LNCAP (cell line): ENCODE results near the gene DUT.

Source experiments
- TF ChIP-seq, protein P1 (sequence below): fragments of 450-650 bp; IDR thresholded peaks from 2 replicates; pipeline ENCODE4 v1.5.1; 2017; ENCODE audit warnings: mild to moderate bottlenecking

DUT gene

DNA sequence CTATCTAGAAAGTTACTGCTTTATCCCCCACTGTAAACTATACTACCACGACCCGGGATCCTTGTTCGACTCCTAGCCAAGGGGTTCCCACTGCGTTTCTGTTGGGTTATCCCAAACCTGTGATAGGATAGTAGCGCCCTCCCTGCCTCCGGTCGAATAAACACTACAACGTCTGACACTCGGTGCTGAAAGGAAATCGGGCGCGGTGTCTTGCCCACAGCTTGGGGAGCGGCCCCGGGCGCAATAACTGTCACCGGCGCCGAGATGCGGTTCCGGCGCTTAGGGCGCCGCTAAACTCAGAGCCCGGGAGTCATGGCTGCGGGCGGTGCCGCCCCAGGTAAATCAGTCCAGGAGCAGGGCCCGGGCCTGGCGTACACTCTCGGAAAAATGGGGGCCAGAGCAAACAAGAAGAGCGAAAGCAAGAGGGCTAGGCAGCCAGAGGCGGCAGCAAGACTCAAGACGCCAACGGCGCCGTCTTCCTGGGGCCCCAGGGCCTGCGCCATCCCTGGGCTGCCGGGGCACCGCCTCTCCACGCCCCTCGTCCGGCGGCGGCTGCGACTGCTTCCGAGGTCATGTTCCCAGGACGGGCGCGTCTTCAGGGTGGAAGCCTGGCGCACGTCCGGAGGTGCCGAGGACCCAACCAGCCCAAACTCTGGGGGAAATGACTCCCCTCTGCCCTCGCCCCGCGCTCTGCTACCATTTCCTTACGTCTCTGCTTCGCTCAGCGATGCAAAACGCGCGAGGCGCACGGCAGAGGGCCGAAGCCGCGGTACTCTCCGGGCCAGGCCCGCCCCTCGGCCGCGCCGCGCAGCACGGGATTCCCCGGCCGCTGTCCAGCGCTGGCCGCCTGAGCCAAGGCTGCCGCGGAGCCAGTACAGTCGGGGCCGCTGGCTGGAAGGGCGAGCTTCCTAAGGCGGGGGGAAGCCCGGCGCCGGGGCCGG is at the start of gene DUT:
DUT (plus strand) TSS at position 575 of the 941 bp plus-strand sequence; CDS start at position 662, 87 bp downstream.
- TF ChIP-seq, protein P1, sequence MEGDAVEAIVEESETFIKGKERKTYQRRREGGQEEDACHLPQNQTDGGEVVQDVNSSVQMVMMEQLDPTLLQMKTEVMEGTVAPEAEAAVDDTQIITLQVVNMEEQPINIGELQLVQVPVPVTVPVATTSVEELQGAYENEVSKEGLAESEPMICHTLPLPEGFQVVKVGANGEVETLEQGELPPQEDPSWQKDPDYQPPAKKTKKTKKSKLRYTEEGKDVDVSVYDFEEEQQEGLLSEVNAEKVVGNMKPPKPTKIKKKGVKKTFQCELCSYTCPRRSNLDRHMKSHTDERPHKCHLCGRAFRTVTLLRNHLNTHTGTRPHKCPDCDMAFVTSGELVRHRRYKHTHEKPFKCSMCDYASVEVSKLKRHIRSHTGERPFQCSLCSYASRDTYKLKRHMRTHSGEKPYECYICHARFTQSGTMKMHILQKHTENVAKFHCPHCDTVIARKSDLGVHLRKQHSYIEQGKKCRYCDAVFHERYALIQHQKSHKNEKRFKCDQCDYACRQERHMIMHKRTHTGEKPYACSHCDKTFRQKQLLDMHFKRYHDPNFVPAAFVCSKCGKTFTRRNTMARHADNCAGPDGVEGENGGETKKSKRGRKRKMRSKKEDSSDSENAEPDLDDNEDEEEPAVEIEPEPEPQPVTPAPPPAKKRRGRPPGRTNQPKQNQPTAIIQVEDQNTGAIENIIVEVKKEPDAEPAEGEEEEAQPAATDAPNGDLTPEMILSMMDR: no peak; the same call in 1 of the 2 replicates

DNA sequence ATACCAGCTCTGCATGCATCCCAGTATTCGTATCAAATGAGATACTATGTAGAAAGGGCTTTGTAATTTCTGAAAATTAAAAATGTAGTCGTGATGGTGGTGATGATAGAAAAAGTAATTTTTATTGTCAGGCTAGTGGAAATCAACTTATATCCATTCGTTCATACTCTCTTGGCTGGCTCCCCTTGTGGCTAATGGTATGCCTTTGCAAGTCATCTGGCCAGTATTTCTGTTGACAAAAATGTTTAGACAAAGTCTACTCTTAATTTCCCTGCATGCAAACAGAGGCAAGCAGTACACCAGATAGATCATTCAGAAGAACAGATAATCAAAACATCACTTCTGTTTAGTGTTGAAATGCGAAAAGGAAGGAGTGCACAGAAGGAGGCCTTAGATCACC is 49.6 kb upstream of the DUT start:
- TF ChIP-seq, protein P1: no peak

DNA sequence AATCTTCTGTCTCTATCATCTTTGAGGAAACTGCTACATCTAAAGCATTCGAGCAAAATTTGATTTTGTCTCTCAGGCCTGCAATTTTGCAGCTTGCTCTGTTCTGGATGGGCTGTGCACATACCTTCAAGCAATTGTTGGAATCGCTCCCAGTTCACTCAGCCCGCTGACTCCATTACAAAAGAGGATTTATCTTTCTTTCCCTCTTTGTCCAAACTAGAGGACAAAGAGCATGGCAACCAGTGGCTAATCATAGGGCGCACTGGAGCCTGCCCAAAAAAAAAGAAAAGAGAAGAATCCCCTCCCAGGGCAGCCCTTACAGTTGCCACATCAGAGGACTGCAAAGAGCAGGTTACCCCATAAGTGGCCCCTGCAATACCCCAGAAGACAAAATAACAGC is 49.0 kb upstream of the DUT start:
- TF ChIP-seq, protein P1: no peak

DNA sequence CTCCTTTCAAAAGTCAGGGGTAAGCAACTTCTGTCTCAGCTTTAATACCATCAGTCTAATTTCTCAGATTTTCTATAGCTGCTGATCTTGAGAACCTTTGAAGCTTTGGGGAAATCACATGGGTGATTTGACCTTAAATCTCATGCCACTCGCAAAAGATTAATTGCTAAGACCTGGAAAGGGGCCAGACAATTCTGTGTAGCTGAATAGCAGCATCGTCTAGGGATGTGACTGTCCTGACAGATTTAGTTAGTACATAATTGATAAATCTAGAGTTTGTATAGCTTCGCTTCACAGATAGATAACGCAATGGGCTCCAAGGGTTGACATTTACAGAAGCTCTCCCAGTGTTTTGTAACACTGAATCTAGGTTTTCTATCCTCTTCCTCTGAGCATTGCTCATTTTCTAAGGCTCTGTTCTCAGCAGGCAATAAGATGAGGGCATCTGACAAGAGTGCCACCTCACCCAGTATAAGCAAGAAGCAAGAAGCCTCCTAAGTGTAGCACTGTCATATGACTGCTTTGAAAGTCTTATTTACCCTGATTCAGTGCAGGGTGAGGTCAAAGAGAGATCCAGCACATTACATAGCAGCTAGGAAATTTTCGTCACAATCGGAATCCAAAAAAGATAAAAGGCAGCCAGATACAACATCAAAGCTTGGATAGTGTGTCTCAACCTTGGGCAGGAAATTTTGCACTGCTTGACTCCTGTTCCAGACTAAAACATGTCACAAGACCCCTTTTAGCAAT is 47.7 kb upstream of the DUT start:
- TF ChIP-seq, protein P1: no peak

DNA sequence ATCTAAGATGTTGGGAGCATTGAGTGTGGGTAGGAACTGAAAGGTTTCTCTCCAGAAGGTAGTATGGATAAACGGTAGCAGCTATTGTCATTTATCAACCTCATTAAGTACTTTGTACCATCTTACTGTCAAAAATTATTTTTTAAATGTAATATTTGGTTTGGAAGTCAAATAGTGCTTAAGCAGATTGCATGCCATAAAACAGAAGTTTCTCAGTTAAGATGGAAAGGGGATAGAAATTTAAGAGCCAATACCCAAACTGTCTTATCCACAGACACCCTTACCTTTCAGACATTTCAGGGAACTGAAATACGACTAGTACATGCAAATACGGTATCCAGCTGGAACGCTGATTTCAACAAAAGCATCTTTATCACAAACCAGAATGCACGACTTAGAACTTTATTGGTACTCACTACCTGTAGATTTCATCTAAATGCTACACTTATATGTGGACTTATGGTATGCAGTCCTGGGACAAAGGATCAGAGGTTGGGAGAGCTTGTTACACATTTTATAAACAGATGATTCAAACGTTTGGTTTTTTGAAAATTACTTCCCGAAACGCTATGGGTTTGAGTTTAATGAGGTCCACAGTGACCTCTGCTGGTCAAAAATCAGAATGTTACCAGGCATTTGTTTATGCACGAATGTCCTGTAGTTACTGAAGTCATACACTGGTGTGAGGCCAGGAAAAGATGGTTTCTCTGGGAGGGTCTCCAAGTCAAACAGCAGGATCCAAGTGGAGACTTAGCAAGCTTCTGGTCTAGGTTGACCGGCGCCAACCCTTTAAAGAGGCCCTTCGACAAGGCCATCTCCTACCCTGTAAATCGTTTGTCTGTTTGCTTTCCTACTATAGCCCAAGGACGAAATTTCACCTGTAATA is 45.7 kb upstream of the DUT start:
- TF ChIP-seq, protein P1: peak; percentile 76

DNA sequence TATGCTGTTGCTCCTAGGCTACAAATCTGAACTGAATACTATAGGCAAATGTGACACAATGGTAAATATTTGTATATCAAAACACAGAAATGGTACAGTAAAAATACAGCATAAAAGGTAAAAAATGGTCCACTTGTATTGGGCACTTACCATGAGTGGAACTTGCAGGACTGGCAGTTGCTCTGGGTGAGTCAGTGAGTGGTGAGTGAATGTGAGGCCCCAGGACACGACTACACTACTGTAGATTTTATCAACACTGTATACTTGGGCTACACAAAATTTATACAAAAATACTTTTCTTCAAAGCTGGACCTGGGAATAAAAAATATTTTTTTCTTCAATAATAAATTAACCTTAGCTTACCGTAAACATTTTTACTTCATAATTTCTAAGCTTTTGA is 41.6 kb upstream of the DUT start:
- TF ChIP-seq, protein P1: no peak

DNA sequence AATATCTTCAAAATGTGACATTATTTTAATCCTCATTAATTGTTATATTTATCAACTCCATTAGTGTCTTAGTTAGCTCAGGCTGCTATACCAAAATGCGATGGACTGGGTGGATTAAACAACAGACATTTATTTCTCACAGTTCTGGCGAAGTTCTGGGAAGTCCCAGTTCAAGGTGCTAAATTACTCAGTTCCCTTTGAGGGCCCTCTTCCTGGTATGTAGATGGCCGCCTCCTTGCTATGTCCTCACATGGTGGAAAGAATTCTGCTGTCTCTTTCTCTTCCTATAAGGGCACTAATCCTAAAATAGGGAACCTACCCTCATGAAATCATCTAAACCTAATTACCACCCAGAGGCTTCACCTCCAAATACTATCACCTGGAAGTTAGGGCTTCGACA is 38.8 kb upstream of the DUT start:
- TF ChIP-seq, protein P1: no peak
